ENCODE data around the gene NOL4L. TPM values are rescaled to one million over a fixed set of nuclear protein-coding genes. Genes with fewer than 3 reads are reported as not detected.

NOL4L gene
- total and polyA plus RNA-seq, 2 experiments from 2014 or later, result 38.8 to 39.2 TPM

GRCh38 chr20:32537657-32538525 lies 47.2 kb downstream of the NOL4L start (continued):
- no peak for TF ChIP-seq CTCF (conservative IDR thresholded peaks at IDR 0.05; ENCODE audit: low read depth in 2 of 2)
- TF ChIP-seq ZNF114 (CRISPR knock-in tag; IDR thresholded peaks at IDR 0.05), result no peak
- no peak for TF ChIP-seq NANOG (IDR thresholded peaks at IDR 0.05; ENCODE audit: borderline replicate concordance)
- TF ChIP-seq CREB1 (CRISPR knock-in tag; IDR thresholded peaks at IDR 0.05; ENCODE audit: low read depth), result no peak

- no peaks in the 10 kb centered on the region; the same call in 2 of the 3 replicates for H3K36me3 Mint-ChIP-seq (ENCODE audit: low read depth)
- H3K9me3 Mint-ChIP-seq, result no peaks in the 10 kb centered on the region
- H3K4me3 Mint-ChIP-seq, result peak overlapping the region; percentile 80
- Histone ChIP-seq H2AFZ (peak overlapping the region; percentile 78), H3K4me2 (peak overlapping the region; percentile 96), H3K4me1 (ENCODE audit: insufficient read depth) (peaks cover 51% of the 10 kb centered on the region), H3K27me3 (ENCODE audit: insufficient read depth) (peaks cover 37% of the 10 kb centered on the region), H3K4me3 (peak overlapping the region; percentile 74), H3K79me2 (replicated peaks; ENCODE audit: insufficient read depth) (no peaks in the 10 kb centered on the region), H3K27ac (ENCODE audit: low read depth) (no peak overlapping the region), H3F3A (replicated peaks; ENCODE audit: low read depth) (peaks cover 41% of the 10 kb centered on the region), H3K36me3 (ENCODE audit: insufficient read depth) (no peaks in the 10 kb centered on the region), H3K9me2 (ENCODE audit: insufficient read depth) (no peaks in the 10 kb centered on the region), H4K20me1 (replicated peaks; ENCODE audit: insufficient read depth) (peaks cover 20% of the 10 kb centered on the region)
- peaks cover 24% of the 10 kb centered on the region for H3K27me3 Mint-ChIP-seq (ENCODE audit: insufficient read depth, low read depth, poor library complexity)
- H3K4me1 Mint-ChIP-seq, result peaks cover 42% of the 10 kb centered on the region
- DNase-seq (ENCODE audit: low spot score) (peak; percentile 61), ATAC-seq (no peak)
- no peak overlapping the region for H3K27ac Mint-ChIP-seq
- TF ChIP-seq JUNB (IDR thresholded peaks at IDR 0.05; ENCODE audit: unreplicated experiment) (no peak), POLR2AphosphoS5 (IDR thresholded peaks at IDR 0.05; ENCODE audit: low read depth) (no peak), REST (IDR thresholded peaks at IDR 0.05; ENCODE audit: unreplicated experiment) (no peak), ZNF114 (CRISPR knock-in tag; IDR thresholded peaks at IDR 0.05) (no peak), STAT1 (IDR thresholded peaks at IDR 0.05; ENCODE audit: unreplicated experiment) (no peak), CREB1 (CRISPR knock-in tag; IDR thresholded peaks at IDR 0.05; ENCODE audit: low read depth) (no peak), EZH2phosphoT487 (IDR thresholded peaks at IDR 0.05; ENCODE audit: unreplicated experiment) (no peak), CTCF (conservative IDR thresholded peaks at IDR 0.05; ENCODE audit: low read depth in 2 of 2) (no peak), NANOG (IDR thresholded peaks at IDR 0.05; ENCODE audit: borderline replicate concordance) (no peak), ZNF331 (CRISPR knock-in tag; IDR thresholded peaks at IDR 0.05; ENCODE audit: low read depth) (no peak), ETS1 (IDR thresholded peaks at IDR 0.05) (no peak), EZH2 (IDR thresholded peaks at IDR 0.05; ENCODE audit: low read depth, unreplicated experiment) (no peak)
Measured at GRCh38 chr20:32536851-32537656, 48.1 kb downstream of the NOL4L start.

All from GM23338 (cell line).